HG02884 (cell line): ENCODE results near the gene DENND1A.
"Not testable (repeated sequence)": the region's sequence is repeated elsewhere in the genome, so short reads cannot be mapped to it uniquely, and the experiment has no call there.

Experiments used
- ATAC-seq: cut with Tn5 transposase; IDR thresholded peaks from one replicate; pipeline ENCODE4 v1.9.1; 2021; ENCODE audit warnings: mild to moderate bottlenecking, moderate library complexity; ENCODE audit not compliant: unreplicated experiment

DENND1A gene

DNA sequence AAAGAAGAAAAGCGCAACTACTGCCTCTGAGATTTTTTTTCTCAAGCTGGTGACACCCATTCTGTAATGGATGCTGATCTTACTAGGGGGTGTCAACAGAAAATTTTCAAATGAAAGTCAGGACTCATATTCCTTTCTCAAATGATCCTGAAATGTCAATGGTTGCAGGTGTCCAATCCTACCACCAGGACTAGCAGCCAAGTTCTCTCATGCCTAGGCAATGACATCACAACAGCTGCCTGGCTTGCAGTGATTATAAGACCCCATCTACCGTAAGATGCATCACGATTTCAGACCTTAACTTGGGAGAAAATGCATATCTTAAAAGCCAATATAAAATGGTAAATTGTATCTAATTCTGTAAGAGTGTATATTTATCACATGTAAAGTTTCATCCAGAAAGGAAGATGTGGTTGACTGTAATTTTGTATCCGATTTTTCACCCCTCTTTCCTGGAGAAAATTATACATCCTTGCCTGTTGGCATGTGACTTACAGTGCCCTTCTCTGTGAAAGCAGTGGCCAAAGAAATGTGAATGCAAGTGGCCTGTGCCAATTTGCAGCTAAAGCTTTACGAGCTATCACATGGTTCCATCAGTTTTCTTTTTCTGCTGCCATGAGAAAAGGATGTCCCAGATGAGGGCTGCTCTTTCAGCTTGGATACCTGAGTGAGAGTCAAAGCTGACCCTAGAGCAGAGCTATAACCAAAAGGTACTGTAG is 104.4 kb downstream of the DENND1A start:
- ATAC-seq, result no peak

DNA sequence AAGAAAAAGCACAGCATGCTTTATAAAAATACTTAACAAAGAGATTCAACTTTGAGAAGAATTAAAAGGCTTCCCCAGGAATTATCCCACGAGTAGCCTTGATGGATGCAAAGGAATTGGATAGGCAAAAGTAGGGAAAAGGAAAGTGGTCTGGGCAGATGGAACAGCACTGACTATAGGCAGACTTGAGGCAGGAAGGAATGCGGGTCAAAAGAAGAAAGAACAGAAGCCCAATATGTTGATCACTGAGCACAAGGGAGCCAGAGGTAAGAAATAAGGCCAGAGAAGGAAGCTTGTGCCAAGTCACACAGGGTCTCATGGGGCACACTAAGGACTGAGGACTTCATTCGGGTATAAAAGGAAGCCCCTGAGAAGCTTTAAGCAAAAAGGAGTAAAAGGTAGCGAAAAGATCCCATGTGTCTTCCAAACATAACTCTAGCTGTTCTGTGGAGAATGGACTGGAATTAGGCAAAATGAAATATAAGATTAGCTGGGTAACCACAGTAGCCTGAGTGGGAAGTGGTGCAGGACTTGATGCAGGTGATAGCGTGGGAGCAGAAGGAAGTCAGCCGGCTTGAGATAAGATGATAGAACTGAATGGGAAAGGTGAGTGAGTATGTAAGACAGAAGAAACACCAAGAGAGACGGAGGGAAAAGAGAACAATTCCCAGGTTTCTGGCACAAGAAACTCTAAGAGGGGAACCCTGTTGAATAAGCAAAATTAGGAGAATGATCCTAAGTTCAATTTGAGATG is 106.6 kb downstream of the DENND1A start:
- no peak for ATAC-seq

DNA sequence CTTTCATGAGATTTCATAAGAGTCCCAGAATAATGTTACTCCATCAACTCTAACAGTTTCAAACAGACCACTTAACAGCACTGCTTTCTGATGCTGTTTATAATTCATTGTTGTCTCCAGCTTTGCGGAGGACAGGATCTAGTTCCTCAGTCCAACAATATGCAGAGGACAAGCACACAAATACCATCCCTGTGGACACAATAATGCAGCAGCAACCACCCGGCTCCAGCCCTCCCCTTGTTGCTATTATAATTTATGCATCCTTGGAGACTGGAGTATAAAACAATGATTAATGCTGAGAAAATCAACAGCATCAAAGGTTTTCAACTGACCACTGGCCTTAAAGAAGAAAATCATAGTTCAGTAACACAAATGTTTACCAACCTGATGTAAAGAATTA is 108.3 kb downstream of the DENND1A start:
- ATAC-seq, result no peak

DNA sequence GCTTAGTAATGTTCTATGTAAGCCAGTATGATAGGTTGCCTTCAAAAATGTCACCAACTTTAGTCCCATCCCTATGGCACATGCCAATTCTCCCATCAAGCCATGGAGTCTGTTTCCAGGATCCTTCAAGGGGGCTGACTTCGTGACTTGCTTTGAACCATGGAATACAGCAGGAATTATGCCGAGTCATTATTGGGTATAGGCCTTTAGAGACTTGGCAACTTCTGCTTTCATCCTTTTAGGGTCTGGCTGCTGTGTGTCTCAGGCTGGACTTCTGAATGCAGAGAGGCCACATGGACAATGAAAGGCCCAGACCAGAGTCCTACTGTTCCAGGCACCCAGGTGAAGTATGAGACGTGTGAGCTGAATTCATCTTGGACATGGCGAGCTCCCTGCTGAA is 109.8 kb downstream of the DENND1A start:
- no peak for ATAC-seq

DNA sequence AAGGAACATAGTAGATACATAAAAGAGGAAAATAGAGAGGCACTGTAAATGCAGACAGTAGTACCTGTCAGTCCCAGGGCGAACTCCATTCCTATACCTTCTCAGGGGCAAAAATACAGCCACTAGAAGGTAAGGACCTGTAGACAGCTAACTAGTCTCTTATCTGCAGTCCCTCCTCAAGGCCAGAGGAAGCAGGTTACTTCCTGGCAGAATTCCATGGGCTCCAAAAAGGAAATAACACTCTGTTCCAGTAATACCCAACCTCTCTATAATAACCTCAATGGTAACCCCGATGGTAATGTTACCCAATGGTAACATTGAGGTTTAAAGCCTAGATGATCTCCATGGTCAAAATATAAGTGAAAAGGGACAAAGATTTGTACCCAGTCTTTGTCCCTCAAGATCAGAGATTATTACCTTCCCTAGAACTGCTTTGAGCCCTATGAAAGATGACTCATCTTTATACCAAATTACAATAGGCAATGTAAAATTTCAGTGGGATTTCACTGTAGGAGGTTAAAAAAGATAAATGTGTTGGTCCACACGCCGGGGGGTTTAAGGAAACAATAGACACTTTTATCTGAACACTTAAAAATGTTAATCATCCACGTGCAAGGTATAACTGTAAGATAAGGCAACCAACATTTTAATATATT is 113.0 kb downstream of the DENND1A start:
- ATAC-seq, result no peak

DNA sequence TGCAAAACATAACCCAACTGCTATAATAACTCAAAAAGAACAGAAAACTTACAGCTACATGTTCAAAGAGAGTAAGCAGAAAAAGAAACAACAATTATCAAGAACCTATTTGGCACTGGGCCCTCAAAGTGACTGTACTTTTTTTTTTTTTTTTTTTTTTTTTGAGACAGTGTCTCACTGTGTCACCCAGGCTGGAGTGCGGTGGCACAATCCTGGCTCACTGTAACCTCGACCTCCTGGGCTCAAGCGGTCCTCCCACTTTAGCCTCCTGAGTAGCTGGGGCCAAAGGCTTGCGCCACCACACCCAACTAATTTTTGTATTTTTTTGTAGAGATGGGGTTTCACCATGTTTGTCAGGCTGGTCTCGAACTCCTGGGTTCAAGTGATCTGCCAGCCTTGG is 114.1 kb downstream of the DENND1A start:
- ATAC-seq, result not testable (repeated sequence)

DNA sequence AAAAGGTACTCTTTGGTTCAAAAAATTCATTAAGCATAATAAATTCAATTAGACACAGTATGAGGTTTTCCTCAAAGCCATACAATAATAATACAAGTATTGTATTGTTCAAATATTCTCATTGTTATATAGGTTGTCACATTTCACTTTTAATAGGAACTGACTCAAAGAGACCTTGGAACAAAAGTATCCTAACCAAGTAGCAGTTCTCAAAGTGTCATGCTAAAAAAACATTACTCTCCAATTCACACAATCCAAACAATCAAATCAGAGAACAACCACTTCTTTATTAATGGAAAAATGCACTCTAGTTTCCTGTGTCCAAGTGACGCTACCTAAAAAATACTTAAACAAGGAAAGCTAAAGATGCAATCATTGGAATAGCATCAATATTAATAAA is 115.4 kb downstream of the DENND1A start:
- ATAC-seq, result no peak

DNA sequence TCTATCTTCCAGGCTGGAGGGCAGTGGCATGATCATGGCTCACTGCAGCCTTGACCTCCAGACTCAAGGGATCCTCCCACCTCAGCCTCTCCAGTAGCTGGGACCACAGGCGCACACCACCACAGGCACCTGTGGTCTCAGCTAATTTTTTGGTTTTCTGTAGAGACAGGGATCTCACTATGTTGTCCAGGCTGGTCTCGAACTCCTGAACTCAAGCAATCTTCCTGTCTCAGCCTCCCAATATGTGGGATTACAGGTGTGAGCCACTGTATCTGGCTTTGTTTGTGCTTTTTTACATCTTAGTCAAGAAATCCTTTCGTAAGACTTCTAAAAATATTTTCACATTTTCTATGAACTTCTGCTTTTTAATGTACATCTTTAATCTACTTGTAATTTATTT is 116.9 kb downstream of the DENND1A start:
- ATAC-seq, result no peak

DNA sequence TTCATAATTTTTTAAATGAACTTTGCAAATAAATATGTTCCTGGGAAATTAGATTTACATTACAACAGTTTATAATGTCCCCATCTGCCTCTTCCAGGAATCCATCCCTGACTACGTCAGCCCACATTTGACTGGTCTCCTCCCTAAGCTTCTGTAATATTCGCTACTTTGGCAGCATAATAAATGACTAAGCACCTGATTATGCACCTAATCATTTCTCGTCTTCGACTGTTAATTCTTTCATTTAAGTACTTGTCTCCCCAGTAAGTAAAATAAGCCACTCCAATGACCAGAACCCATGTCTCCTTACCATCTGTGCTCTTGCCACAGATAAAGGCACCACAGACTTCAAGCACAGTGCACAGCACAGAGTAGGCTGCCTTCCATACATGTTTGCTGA is 122.7 kb downstream of the DENND1A start:
- no peak for ATAC-seq

DNA sequence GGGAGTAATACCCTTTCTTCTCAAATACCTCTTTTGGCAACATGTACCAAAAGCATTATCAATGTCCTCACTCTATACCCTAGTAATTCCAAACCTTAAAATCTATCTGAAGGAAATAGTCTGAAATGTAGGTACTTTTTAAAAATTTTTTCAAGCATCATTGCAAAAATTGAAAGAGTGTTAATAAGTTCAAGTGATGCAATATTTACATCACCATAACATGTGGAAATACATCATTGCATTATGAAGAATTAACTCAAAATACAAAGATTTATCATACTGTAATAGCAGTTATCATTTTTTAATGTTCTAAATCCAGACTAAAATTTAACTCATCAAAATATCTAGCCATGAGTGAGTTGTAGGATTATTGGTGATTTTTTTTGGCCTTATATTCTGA is 123.1 kb downstream of the DENND1A start:
- no peak for ATAC-seq

DNA sequence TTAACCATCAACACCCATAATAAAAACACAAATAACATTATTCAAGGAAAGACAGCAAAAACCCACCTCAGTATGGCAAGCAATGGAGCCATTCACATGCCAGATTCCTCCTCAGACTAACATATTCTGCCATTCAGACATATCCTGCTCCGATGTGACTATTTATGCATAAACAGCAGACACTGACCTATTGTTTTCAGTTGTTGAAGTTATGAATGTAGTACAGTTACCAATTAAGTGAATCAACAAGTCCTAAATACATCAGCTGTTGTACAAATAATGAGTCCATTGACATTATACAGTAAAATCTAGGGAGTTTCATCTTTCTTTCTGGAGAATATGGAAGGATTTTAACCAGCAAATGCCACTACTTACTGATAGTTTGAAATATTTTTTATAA is 131.7 kb downstream of the DENND1A start:
- no peak for ATAC-seq

DNA sequence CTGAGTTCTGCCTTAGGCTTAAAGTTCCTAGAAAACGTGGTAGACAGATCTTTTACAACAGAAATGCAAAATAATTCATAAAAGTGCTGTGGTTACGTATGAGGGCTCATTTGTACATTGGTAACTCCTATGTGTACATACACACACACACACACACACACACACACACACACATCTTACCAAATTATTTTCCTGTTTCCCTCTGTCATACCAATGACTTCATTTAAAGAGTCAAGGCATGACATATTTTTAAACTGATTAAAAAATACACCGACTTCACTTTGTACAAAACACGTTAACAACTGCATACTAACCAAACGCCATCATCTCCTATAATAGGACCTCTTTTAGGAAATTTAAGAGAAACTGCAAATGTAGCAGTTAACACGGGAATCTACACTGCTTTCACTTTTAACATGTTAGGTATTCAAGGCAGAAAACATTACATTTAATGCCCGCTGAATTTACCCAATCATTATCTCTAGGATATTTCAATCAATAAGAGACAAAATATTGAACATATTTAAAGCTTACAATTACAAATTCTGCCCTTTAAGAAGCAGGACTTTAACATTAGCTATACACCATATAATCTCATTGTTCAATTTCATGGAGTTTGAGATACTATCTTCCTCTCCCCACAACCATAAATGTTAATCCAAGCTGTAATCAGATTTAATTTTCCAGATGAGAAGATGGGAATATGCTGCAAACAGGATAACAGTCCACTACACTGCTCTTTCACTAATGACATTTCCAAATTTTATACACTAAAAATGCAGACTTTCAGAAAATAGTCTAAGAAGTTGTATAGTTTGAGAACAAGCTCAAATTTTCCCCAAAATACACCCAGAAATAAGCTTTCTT is 133.1 kb downstream of the DENND1A start:
- ATAC-seq, result no peak

DNA sequence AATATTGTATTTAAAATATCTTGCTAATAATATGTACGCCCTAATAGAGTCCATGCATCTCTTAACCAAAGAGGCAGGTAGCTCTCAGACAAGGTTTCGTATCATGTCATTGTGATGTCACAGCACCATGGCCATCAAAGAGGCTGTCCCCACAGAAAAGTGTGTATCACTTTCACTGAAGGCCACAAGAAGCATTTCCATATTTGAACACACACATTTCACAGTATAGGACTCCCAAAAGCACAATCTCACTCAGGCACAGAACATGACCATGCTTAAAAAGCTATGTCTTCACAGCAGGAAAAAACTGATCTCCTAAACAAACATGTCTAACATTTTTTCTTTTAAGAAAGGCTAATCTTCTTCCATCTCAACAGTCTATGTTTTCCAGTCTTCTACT is 133.8 kb downstream of the DENND1A start:
- no peak for ATAC-seq

DNA sequence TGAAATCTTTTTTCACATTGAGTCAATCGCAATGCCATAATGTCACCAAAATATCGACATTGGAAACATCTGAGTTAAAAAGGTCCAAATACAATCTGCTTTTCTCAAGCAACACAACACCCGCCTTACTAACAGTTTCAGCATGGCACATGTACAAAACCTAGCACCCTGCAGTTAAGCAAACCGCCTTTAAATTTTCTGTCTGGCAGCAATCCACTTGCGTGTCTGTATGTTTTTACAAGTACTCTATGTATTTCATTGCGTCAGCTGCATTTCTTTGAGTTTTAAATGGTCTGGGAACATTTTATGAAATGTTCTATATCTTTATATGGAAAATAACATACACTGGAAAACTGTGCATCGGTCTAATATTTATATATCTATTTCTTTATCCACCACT is 134.6 kb downstream of the DENND1A start:
- ATAC-seq, result no peak

DNA sequence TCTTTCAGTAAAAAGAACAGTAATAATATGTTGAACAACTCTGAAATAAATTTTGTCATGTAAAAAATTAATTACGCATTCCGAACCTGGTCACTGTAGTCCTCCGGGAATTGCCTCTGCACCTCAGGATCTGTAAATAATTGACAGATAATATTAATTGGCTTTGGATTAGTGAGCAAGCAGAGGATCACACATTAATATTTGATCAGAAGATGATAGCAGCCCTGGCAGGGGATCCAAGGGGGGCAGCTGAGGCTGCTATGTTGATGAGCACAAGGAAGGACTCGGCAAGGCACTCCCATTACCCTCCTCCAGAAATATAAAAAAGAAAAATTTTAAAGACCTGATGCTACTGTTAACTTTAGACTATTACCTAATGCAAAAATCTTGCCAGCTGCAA is 137.4 kb downstream of the DENND1A start:
- no peak for ATAC-seq

DNA sequence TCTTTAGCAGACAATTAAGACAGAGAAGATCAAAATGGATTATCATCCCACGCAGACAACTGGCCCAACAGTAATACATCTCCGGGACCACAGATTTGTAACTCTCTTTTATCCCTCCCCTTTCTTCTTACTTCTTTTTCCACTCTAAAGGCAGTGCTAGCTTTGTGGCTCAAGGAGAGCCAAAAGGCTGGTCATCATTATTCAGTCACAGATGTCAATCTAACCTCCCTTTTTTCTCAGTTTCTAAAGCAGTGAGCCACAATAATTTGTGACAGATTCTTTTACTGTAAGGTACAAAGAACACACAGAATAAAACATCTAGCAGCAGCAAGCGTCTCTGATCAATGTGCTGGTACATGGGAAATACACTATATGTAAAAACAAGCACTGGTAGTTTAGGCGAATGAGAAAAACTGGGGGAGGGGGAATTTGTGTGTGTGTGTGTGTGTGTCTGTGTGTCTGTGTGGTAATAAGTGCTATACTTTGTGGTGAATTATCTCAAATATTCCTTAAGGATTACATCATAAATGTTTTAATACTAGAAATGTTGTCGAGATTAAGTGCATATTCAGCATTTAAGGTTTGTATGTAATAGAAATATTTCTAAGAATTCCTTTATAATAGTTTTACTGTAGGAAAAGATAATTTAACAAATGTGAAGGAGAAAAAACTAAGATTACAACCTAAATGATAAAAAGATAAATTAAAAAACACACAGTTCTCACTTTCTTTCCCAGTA is 140.2 kb downstream of the DENND1A start:
- no peak for ATAC-seq

DNA sequence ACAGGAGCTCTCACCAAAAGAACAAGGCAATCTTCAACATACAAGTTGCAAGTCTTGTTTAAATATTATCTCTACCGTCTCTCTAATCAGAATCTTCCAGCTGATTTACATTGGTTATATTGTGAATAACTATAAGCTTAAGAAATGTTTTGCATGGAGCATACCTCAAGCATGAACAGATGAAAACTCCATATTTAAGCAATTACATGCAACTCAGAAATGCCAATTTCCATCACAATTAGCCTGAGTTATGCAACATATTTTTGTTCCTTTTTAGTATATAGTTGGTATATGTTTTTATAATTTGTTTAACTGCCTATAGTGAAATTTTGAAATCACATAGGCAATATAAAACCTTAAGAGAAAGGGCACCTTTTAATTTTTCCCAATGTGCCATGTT is 142.5 kb downstream of the DENND1A start:
- ATAC-seq, result no peak

DNA sequence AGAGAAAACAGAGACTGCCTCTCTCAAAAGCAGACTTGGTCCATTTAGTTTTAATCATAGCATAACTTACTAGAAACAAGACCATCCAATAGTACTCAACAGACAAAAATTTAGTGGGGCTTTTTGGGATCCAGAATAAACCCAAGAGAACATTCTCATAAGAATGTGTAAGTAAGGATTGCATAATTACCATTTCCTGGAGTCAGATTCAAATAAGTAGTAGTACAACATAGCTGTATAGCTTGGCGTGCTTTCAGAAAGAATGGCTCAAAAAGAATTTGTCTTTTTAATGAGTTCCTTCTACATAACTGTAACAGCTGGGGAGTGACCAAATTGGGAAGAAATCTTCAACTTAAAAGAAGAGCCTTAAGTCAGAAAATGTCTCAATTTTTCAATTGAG is 145.4 kb downstream of the DENND1A start:
- no peak for ATAC-seq

DNA sequence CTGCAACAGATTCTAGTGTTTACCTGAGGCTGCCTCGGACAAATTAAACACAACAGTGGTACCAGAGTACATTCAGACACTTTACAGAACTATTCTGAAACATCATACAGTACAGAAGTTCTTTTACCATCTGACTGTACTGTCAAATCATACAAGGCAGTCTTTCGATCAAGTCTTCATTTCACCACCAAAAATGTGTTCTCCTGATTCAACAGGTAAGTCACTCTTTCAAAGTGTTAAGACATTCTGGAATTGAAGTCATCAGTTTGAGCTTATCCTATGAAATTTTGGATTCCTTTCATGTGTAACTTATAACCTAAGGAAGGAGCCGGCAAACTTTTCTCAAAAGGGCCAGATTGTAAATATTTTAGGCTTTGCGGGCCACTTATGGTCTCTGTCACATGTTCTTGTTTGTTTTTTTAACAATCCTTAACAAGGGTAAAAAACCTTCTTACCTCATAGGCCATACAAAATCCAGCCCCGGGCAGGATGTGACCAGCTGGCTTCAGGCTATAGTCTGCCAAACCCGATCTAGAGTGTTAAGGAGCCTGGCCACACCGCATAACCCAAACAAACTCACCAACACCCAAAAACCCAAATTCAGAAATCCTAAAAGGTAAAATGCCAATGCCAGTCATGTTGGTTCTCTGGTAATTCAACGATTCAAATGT is 151.6 kb downstream of the DENND1A start:
- no peak for ATAC-seq
